HCEC 1CT (cell line): ENCODE data around the gene DHRS7C.

ENCODE experiments used
- DNase-seq: peaks from one replicate; pipeline ENCODE4 v3.0.0-alpha.2; 2017

The DHRS7C gene

DNA sequence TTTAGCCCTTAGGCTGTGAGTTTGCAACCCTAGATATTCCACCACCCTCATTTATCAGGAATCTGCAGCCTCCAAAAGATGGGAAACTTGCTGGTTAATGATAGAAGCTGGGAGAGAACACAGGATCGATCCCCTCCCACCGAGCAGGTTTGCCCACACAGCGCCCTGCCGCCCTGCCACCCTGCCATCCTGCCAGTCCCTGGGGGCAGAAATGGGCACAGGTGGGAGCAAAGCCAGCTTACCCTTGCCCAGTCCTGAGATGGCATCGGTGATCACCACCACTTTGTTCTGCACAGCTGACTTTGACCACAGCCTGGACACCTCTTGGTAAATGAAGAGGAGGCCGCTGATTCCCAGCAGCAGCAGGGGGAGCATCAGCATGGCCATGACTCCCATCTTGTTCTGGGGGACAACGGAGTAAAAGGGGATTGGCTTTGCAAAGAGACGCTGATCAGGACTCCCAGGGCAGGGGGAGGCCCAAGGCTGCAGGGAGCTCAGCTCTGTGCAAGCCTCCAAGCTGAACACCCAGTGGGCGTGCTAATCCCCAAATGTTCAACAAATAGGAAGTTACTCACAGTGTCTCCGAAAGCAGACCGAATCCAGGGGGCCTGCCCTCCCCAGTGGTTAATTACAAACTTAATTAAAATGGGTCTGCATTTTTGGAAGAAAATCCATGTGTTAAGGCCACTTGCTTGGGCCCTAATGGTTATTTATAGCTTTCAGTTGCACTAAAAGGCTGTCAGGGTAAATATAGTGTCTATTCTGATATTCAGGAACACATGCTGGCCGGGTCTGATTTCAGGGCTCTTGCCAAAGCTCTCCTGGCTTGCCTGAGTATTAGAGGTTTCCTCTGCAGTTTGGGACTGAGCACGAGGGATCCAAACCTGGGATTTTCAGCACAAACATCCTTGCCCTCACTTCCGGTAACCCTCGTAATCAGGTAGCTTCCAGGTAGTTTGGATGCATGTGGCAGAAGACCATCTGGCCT, at the start of gene DHRS7C:
Gene DHRS7C (minus strand): TSS at position 704 of the 988 bp plus-strand sequence. CDS start 308 bp downstream, at position 396.
- no peak for DNase-seq

DNA sequence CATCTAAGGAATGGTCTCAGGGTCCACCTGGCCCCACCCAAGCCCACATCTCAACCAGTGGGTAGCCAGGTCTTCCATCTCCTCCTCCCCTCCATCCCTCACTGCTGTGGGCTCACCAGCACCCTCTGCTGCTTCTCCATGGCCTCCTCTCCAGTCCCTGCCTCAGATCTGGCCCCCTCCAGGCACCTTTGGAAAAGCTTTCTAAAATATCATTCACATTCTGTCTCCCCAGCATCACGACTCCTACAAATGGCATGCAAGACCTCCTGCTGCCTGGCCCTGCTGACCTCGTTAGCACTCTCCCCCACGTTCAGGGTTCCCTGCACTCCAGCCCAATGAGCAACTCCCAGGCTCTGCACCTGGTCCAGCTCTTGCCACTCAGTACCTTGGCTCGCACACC, 48.0 kb upstream of the DHRS7C start:
- no peak for DNase-seq

- DNase-seq = peak; percentile 23
Observed at GRCh38 chr17:9837551-9838471, 46.4 kb upstream of the DHRS7C start.

DNA sequence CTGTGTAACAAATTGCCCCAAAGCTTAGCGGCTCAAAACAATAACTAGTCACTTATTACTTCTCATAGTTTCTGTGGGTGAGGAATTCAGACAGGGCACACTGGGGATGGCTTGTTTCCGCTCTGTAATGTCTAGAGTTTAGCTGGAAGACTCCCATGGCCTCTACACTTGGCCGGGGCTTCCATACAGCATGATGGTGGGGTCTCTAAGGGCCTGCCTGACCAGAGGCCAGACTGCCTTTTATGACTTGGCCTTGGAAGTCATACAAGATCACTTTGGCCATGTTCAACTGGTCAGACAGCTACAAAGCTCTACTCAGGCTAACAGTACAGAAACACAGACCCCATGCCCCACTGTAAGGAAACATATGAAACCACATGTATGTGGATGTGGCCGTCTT, 42.5 kb upstream of the DHRS7C start:
- DNase-seq = no peak

DNA sequence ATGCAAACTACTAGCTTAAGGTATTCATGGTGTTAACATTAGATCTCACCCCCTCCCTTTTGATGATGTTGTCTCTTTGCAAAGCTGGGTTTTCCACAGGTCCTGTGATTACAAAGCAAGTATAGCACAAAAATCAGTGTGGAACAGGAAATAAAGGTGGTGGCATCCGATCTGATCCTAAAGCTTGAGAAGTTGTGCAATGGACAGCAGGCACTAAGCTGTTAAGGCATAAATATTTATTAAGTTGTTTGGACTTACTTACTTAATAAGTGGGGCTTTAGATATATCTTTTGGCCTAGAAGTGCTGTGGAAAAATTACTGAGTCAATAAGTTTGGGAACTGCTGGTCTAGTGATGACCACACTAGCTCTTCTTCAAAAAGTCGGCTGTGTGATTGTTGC, 39.3 kb upstream of the DHRS7C start:
- no peak for DNase-seq

GRCh38 chr17:9829343-9829742, 38.0 kb upstream of the DHRS7C start:
- DNase-seq = no peak

DNA sequence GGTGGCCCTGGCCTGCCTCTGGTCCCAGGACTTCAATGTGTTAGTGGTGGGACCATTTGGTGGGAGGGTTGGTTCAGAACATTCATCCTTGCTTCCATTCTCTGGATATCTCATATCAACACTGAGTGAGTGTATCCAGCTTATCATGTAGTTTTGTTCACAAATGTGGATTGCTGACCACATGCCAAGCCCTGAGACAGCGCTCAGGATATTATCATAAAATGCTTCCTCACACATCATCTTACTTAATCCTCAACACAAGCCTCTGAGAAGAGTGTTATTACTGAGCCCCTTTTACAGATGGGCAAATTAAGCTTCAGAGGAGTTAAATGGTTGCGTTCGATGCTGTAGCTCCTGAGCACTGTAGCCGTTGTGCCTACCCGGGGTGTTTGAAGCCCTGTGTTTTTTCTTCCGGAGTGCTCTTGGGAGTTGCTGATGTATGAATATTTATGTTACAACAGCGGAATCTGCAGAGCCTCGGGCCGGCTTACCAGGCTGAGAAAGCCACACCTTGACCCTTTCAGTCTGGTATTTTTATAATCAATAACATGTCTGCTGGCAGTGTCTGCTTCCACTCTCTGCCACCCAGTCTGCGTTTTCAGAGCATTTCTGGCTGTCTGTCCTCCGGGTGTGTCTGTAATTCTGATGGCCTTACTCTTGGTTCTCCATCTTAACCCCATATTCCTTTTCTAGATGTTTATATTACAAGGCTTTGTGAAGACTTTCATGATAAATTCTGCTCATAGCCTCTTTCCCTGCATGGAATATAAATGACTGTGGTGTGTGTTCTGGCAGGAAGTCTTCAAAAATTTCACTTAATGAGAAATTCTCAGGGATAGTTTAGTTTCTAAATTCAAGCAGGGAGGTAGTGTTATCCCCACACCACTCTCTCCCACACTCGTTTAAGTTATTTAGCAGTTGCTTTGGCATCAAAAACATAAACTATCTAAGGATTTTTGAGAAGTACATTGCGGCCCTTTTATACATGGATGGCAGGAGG, 37.2 kb upstream of the DHRS7C start:
- DNase-seq = no peak

DNA sequence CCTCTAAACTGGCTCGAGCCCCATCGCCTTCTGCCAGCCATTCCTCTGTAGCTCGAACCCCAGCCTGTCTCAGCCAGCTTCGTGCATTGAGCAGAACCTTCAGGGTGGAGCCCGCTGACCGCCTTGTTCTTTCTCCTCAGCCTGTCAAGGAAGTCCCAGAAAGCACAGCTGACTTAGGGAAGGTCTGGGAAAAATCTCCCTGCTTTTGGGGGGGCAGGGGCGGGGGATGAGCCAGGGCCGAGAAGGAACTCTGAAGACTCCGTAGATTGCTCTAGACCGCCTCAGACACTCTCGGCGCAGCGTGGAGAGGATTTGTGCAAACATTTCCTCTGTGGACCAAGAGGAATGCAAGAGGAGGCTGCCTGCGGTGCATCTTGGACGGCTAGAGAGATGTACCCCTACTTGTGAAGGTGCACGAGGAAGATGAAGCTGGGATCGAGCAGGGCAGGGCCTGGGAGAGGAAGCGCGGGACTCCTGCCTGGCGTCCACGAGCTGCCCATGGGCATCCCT, 34.3 kb upstream of the DHRS7C start, which contains the start of gene GLP2R:
Gene GLP2R (plus strand): TSS at position 284 of the 510 bp plus-strand sequence. CDS start 140 bp downstream, at position 424.
- no peak for DNase-seq

GRCh38 chr17:9824797-9825338, 33.5 kb upstream of the DHRS7C start:
- no peak for DNase-seq

DNA sequence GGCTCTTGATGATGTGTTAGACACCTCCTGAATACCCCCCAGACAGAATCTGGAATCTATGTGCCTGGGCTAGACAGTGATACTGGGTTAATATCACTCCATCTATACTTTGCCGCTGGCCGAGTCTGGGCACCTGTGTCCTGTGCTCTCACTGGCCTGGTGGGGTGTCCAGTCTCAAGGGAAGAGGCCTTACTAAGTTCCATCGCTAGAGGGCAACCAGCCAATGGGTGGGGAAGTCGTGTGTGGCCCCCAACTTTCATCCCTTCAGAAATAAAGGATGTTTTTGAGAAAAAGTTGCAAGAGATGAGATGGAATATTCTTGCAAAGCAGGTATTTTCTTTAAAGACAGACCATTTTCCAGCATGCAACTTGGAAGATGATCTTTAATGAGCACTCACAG, 32.7 kb upstream of the DHRS7C start:
- DNase-seq = no peak

DNA sequence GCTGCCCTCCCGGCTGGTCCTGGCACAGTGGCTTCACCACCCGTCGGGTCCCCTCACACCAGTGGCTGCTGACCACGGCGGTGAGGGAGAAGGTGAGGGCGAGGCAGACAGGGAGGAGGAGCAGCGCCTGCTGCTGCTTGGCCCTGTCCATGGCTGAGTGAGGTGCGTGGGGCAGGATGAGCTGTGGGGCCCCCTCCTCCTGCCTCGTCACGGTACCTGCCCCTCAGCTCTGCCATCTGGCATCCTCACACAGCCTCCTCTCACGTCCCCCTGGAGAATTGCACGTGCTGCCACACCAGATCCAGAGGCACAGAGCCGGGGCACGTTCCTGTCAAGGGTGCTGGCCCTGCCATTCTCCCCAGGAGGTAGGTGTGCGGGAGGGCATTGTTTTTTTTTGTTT, 30.5 kb upstream of the DHRS7C start, which contains the start of gene GSG1L2:
Gene GSG1L2 (minus strand): TSS at position 159 of the 400 bp plus-strand sequence. CDS start 8 bp downstream, at position 151.
- DNase-seq = no peak

GRCh38 chr17:9820448-9820847, 29.1 kb upstream of the DHRS7C start:
- DNase-seq = no peak

GRCh38 chr17:9818760-9819159, 27.4 kb upstream of the DHRS7C start:
- DNase-seq = no peak

GRCh38 chr17:9817086-9817485, 25.7 kb upstream of the DHRS7C start:
- DNase-seq = no peak

DNA sequence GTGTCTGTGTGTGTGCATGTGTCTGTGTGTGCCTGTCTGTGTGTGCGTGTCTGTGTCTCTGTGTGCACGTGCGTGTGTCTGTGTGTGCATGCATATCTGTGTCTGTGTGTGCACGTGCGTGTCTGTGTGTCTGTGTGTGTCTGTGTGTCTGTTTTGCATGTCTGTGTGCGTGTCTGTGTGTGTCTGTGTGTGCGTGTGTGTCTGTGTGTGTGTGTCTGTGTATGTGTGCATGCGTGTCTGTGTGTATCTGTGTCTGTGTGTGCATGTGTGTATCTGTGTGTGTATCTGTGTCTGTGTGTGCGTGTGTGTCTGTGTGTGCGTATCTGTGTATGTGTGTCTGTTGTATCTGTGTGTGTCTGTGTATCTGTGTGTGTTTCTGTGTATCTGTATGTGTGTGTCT, 25.1 kb upstream of the DHRS7C start:
- no peak for DNase-seq

GRCh38 chr17:9814337-9814945, 23.0 kb upstream of the DHRS7C start:
- no peak for DNase-seq

GRCh38 chr17:9813166-9813565, 21.8 kb upstream of the DHRS7C start:
- DNase-seq = no peak

GRCh38 chr17:9811537-9811936, 20.1 kb upstream of the DHRS7C start:
- DNase-seq = no peak

GRCh38 chr17:9811086-9811485, 19.7 kb upstream of the DHRS7C start:
- DNase-seq = no peak

DNA sequence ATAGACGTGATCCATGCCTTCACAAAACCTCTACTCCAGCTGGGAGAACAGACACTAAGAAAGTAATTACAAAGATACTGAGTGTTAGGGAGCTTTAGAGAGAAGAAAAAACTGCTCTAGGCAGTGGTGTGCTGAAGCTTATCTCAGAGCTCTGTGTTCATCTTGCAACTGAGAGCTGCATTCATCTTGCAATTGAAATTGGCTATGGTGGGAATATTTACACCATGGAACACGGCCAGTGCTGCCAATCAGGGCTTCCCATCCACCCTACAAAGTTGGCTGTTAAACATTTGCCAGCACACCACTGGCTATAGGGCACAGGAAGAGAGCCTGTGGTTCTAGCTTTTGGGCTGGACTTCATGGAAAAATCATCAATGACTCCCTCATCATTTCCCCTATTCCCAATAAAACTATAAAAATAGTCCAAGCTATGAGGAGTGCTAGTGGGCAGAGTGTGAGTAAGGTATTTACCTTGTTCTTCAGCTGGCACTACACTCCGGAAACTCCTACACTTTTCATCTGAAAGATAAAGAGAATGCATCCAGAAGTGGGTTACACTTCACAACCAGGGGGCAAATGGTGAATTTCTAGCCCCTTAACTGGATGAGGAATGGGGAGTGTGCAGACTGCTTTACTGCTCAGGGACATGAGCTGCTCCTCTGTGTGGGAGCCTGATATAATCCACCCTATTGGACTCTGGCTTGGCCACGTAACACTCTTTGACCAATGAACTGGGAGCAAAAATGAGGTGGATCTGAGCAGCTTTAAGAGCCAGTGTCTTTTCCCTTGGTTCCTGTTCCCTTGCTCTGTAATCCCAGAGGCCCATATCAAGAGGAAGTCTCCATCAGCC, 18.9 kb upstream of the DHRS7C start:
- no peak for DNase-seq
